GM21825 (cell line): ENCODE measurements around the gene GARNL3.

Experiments
- ATAC-seq: cut with Tn5 transposase; IDR thresholded peaks from one replicate; pipeline ENCODE4 v1.9.1; 2021; ENCODE audit warnings: mild to moderate bottlenecking, moderate library complexity; ENCODE audit not compliant: unreplicated experiment

GARNL3 gene

DNA sequence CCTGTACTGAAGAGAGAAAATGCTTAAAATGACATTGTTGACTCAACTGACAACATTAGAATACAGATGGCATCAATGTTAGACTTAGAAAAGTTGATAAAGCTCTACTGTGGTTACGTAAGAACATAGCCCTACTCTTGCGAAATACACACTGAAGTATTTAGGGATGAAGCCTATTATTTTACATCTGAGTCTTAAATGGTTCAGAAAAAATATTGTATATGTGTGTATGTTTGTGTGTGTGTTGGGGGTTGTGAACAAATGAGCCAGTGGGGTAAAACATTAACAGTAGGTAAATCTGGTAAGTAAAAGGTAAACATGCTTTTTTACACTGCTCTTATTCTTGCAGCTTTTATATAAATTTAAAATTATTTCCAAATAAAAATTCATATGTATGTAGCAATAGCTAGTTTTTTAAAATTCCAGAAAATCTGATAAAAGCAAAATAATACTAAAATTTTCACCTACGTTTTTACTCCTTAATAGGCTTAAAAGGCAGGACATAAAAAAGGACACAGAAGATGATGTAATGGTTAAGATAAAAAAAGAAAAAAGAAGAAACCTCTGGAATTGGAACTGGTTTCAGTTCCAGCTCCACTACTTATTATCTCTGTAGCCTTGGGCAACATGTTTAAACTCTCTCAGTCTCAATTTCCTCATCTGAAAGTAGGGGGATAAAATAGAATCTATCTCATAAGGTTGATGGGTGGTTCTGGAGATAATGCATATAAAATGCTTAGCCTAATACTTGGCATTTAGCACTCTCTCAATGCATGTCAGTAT is 44.3 kb downstream of the GARNL3 start:
- ATAC-seq = no peak

- no peak for ATAC-seq
Observed at GRCh38 chr9:127309715-127310114, 45.1 kb downstream of the GARNL3 start.

- no peak for ATAC-seq
Observed at GRCh38 chr9:127311239-127311741, 46.7 kb downstream of the GARNL3 start.

GRCh38 chr9:127313042-127313560 is 48.5 kb downstream of the GARNL3 start:
- no peak for ATAC-seq

GRCh38 chr9:127314911-127315310 is 50.3 kb downstream of the GARNL3 start:
- no peak for ATAC-seq

DNA sequence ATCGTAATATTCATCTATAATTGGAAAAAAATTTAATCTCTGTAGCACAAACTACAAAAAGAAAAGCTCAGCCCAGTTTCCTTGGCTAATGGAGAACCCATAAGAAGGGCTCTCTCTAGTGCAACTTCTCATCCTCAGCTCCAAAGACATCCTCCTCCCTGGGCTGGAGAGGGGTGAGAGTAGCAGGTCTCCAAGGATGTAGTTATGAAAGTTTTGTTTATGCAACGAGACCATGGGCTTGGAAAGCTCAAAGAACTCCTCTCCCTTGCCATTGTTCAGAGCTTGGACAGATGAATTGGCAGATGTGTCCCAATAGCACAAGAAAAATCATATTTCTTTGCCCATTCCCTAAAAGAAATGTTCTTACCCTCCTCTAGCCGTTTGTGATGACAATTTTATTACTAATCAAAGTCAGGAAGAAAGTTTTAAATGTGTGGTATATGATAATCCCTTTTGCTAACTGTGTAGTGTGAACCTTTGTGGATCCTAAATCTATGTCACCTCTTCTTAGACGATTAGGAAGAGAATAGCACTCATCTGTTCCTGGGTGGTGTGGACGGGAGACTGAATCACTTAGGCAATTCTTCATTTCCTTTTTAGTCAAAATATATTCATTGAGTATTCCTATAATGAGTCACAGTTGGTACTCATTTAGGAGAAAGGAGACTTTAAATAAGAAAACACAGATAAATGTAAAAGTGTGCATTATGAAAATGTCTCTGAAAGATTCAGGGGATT is 52.2 kb downstream of the GARNL3 start:
- no peak for ATAC-seq

DNA sequence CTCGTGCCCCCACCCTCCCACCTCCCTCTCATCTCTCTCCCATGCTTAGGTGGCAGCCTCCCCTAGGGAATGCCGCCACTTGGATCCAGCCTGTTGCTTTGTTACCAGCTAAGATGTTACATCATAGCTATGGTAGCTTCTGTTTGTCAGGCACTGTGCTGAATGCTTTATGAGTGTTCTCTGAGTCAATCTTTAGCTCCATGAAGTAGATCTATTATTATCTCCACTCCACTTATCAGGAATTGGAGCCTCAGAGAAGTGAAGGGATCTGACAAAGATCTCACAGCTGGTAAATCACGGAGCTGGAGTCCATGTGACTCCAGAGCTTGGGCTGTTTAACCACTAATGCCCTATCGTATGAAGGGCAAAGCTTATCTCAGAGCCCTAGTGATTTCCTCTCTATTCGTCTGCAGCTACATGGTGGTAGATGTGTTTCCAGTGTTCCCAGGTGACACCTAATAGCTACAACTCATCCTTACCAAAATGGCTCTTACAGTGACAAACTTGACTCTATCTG is 54.1 kb downstream of the GARNL3 start:
- no peak for ATAC-seq

- ATAC-seq = no peak
Observed at GRCh38 chr9:127319366-127320114, 55.0 kb downstream of the GARNL3 start.

DNA sequence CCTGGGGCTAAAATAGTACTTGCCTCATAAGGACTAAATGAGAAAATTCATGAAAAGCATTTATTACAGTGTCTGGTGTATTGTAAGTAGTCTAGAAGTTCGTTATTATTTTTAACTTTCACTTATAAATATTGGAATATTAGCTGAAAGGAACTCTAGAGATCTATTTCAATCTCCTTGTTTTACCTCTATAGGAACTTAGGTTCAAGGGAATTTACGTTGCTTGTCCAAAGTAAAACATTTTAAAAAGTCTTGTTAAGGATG is 55.5 kb downstream of the GARNL3 start:
- no peak for ATAC-seq

DNA sequence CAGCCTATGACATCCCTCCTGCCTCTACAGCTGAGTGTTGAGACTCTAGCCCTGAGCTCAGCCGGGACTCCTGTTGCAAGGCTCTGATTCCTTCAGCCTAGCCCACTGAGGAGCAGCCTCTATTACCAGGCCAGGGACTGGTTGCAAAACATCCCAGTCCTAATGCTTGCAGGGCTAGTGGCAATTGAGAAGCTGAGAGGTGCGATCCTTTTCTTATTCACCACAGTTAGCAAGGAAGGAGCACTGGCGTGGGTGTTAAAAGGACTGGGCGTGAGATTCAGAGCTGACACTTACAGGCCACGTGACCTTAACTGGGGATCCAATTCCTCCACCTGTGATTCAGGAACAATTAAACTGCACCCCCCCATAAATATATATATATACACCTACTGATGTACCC is 58.8 kb downstream of the GARNL3 start:
- no peak for ATAC-seq

DNA sequence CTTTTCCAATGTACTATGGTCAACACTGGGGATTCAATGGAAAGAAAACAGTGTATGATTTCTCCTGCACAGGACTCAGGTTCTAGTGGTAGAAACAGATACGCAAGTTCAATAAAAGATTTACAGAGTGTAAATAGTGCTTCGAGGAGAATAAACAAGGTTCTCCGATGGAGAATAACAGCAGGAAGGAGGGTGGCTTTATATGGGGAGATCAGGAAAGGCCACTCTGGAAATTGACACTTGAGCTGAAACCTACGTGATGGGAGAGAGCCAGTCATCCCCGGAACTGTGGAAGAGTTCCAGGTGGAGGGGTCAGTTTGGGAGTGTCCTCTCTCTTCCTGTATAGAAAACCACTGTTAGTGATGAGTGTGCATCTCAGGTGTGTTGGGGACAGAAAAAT is 65.9 kb downstream of the GARNL3 start:
- no peak for ATAC-seq

DNA sequence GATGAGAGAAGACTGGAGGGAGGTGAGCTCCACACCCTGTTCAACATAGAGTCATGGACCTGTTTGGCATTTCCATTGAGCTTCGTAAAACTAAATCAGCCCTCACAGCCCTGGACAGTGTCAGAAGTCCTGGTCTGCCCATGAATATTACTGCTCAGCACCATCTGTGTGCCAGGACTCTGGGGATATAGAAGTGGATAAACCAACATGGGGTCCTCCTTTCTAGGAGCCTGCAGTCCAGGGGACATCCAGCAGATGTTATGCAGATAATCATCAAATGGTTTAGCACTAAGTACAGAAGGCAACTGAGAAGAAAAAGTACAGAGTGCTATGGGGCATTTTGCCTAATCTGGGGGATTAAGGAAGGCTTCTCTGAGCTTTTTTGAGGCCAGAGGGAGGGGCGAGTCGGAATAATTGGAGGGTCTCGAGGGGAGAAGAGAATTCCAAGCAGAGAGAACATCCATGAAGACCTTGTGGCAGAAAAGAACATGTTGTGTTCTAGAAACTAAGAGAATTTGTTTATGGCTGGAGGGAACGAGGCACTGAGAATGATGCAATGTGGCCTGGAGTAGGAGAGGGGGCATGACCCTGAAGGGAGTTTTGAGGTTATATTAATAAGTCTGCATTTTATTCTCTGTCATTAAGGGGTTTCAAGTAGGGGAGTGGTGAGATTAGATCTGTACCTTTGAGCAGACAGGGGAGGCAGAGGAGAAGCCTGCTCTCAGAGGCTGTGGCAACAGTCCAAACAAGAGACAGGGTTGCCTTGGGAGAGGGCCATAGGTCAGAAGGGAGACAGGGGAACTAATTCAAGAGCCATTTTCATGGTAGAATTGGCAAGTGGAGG is 68.9 kb downstream of the GARNL3 start:
- no peak for ATAC-seq

DNA sequence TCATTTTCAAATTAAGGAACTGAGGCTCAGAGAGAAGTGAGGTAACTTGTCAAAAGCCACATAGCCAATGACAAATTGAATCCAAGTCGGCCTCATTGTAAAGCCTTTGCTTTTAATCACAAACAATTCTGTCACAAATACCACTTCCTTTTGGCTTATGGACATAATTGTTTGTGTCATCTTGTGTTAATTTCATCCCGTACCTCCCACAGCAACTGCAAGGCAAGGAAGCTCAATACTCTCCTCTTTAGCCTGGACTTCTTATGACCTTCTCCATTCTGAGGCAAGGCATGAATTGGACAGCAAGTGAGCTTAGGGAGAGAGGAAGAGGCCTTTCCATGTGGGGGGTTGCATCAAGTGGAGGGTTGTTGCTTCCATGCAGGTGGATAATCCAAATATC is 70.2 kb downstream of the GARNL3 start:
- no peak for ATAC-seq

DNA sequence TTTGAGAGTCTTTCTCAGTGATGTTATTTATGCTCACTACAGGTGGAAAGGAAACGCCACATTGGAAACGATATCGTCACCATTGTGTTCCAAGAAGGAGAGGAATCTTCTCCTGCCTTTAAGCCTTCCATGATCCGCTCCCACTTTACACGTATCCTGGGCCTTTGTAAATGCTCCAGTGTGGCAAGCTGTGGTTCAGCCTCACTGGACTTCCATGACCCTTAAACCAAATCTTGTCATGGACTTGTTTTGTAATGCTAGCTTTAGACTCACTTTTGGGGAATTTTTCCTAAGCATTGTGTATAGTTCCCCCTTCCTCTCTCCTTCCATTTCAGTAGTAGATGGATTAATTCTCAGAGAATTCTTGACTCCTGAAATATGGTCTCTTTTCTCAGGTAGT is 71.5 kb downstream of the GARNL3 start:
- ATAC-seq = no peak

DNA sequence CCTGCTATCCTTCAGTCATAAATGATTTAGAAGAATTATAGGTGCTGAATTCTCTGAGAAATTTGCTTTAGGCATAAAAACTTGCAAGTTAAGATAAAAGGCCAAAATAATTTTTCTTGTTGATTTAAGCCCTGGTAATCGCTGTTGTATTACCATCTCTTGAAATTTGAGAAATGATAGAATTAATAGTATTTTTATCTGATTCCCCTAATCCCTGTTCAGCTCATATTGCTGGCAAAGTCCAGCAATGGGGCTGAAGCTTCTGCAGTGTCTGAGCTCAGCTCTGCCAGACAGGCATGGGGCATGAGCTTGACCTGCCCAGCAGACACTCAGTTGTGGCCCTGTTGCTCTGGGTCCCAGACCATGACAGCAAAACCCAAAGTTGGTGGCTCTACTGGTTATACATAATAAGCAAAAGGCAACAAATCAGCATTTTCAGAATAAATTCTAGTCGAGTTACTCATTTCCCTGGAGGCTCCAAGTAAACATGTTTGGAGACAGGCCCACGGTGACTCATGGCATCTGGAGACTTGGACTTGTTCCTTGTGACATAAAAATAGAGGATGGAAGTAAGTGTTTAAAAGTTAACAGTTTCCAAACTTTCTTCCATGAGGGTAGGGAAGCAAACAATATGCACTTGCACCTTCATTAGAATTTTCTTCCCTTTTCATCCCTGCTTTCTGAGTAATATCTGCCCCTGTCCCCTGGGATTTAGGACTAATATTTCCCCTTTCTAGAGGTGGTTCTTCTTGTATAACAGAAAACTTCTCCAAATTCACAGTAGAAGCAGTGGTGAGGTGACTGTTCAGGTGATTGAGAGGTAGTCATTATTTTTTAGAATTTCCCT is 72.2 kb downstream of the GARNL3 start:
- ATAC-seq = no peak

DNA sequence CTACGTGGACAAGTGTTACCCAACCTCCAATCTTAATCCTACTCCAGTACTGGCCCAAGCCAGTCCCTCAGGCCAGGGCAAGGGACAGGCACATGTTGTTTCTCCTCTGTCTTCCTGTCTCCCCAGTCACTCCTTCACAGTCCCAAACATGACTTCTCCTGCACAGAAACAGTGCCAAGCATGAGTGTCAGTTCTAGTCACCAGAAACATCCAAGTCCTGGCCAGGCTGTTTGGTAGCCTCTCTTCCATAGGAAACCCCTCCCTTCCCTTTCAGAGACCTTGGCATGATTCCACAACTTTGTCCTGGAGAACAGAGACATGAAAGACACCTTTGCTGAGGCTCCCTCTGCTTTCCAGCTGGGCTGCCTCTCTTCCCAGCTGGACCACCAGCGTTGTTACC is 76.1 kb downstream of the GARNL3 start:
- no peak for ATAC-seq

DNA sequence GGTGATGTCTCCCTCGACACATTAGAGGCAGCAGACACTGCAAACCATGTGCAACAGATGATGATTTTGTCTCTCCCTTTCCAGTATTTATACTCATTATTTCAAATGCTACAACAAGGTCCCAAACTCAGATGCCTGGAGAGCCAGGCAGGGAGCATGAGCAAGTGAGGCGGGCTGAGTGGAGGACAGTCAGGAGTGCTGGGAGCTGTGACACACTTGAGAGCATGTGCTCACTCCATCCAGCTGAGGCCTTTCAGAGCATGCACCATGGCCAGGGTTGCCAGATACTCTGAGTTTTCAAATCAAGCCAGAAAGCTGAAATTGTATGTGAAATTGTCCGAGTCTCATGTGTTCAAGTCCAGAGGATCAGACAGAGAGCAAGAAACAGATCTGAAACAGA is 76.6 kb downstream of the GARNL3 start:
- no peak for ATAC-seq

- no peak for ATAC-seq
Observed at GRCh38 chr9:127344368-127345000, 79.9 kb downstream of the GARNL3 start.

DNA sequence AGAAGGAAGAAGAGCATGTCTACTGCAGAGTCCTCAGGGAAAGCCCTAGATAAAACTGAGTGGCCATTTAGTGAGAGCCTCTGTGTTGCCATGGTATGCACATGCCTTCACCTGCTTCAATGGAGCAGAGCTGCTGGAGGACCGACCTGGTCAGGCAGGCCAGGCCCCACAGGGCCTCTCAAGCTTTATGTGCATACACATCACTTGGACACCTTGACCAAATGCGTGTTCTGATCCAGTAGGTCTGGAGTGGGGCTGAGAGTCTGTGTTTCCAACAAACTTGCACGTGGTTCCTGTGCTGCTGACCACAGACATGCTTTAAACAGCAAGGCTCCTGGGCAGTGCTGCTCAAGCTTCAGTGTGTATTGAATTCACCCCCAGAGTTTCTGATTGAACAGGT is 81.0 kb downstream of the GARNL3 start:
- no peak for ATAC-seq
